Karpas-422 (cell line): Measurements from ENCODE around the gene UBE2J1. TPM values are rescaled to one million over a fixed set of nuclear protein-coding genes. Genes with fewer than 3 reads are reported as not detected.
A peak's percentile ranks its signal among the peaks of the same experiment; 100 is the strongest.

Source experiments
- DNase-seq: peaks from one replicate; pipeline ENCODE4 v3.0.0-alpha.2; 2015
- H2AFZ ChIP-seq: fragments of 200-600 bp; sonication (generic); 2 replicates; pipeline ENCODE4 v1.6.1; 2014; ENCODE audit warnings: antibody characterized with exemption, low read length, mixed read lengths
- H3K27ac ChIP-seq: fragments of 200-600 bp; sonication (generic); 2 replicates; pipeline ENCODE4 v1.5.1; 2014; ENCODE audit warnings: mild to moderate bottlenecking, low read length, moderate library complexity
- H3K27me3 ChIP-seq: fragments of 200-600 bp; sonication (generic); 2 replicates; pipeline ENCODE4 v1.6.1; 2014; ENCODE audit warnings: low read length, mixed read lengths
- H3K36me3 ChIP-seq: fragments of 200-600 bp; sonication (generic); 2 replicates; pipeline ENCODE4 v1.6.1; 2014; ENCODE audit warnings: low read length, mixed read lengths; ENCODE audit not compliant: insufficient read depth
- H3K4me1 ChIP-seq: fragments of 200-600 bp; sonication (generic); 2 replicates; pipeline ENCODE4 v1.6.1; 2014; ENCODE audit warnings: mild to moderate bottlenecking, low read length, mixed read lengths
- H3K4me2 ChIP-seq: fragments of 200-600 bp; sonication (generic); 2 replicates; pipeline ENCODE4 v1.6.1; 2014; ENCODE audit warnings: low read length, low read depth, mild to moderate bottlenecking; ENCODE audit not compliant: poor library complexity, severe bottlenecking
- H3K4me3 ChIP-seq: fragments of 200-600 bp; sonication (generic); 2 replicates; pipeline ENCODE4 v1.5.1; 2014; ENCODE audit warnings: mild to moderate bottlenecking, antibody characterized with exemption, low read length, mixed read lengths
- H3K79me2 ChIP-seq: fragments of 200-600 bp; sonication (generic); 2 replicates; pipeline ENCODE4 v1.6.1; 2014; ENCODE audit warnings: mild to moderate bottlenecking, low read length, mixed read lengths
- H3K9ac ChIP-seq: fragments of 200-600 bp; sonication (generic); 2 replicates; pipeline ENCODE4 v1.6.0; 2014; ENCODE audit warnings: low read length
- H3K9me2 ChIP-seq: fragments of 200-600 bp; sonication (generic), shearing (Covaris generic); replicated peaks from 2 replicates; pipeline ENCODE4 v1.6.0; 2014; ENCODE audit warnings: mild to moderate bottlenecking, low read length, moderate library complexity; ENCODE audit not compliant: insufficient read depth
- H3K9me3 ChIP-seq: fragments of 300-700, 200-600 bp; sonication (generic); 2 replicates; pipeline ENCODE4 v1.6.1; 2014; ENCODE audit warnings: low read length, mixed read lengths
- H4K20me1 ChIP-seq: fragments of 200-600 bp; sonication (generic); 2 replicates; pipeline ENCODE4 v1.6.1; 2014; ENCODE audit warnings: mild to moderate bottlenecking, antibody characterized with exemption, low read length, low read depth; ENCODE audit not compliant: insufficient read depth
- total RNA-seq: library from RNA; depleted of rRNA; stranded (reverse); fragments of >200 nt; shearing (Covaris generic); gene quantifications from 2 replicates; pipeline ENCODE4 v1.2.3, GENCODE V29; 2014; ENCODE audit warnings: low replicate concordance

The UBE2J1 gene
- total RNA-seq, 1 experiment from 2014 or later, result 48.0 TPM

DNA sequence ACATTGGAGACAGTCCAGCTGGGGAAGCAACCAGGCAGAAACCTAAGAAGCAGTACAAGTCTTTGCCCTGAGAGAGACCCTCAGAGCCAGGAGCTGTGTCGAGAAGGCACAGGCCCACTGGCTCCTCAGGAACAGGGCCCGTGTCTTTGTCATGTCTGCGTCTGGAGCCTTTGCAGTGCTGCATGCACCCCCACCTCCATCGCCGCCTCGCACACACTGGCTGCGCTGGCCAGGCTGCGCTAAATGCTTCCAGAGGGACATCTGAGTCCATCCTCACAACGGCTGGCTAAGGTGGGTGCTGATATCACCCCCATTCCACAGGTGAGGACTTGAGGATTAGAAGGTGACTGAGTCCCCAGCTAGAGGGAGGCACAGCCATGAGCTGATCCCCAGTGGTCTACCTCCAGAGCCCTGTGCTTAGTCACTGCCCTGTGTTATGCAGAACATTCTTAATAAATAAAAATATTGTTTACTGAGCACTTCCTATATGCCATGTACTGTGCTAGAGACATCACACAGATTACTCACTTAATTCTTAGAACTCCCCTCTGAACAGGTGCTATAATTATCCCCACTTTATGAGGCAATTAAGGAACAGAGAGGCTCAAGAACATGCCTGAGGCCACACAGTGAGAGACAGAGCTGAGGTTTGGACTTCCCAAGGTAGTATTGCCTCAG is 65.0 kb downstream of the UBE2J1 start:
- Histone ChIP-seq H3K9me3 (no peaks in the 10 kb centered on the region), H3K9ac (no peak overlapping the region)
- no peak for DNase-seq

DNA sequence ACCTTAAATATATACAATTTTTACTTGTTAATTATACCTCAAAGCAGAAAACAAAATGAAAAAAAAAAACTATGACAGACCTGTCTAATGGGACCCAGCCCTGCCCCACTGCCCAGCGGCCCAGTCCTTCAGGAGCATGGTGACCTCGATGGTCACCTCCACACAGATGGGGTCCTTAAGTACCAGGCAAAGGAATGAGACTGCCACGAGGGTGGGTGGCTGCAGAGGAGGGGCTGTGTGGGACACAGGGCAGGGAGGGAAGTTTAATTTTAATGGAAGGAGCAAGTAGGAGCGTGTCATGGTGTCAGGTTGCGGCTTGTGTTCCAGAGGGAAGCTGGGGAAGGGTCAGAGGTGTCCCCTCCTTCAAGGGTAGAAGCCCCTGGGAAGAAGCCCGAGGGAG is 66.0 kb downstream of the UBE2J1 start:
- DNase-seq, result no peak
- H2AFZ ChIP-seq, result no peak overlapping the region
- no peak overlapping the region for H3K9ac ChIP-seq
- no peak overlapping the region for H3K4me3 ChIP-seq
- no peaks in the 10 kb centered on the region for H4K20me1 ChIP-seq
- H3K9me2 ChIP-seq, result no peaks in the 10 kb centered on the region
- H3K27ac ChIP-seq, result no peak overlapping the region
- H3K9me3 ChIP-seq, result no peaks in the 10 kb centered on the region
- H3K4me2 ChIP-seq, result no peak overlapping the region
- H3K27me3 ChIP-seq, result no peaks in the 10 kb centered on the region
- H3K4me1 ChIP-seq, result 0 out of 2 replicates have a peak, but pooled peaks cover 4% of the 10 kb centered on the region
- no peaks in the 10 kb centered on the region for H3K36me3 ChIP-seq
- no peaks in the 10 kb centered on the region for H3K79me2 ChIP-seq

More for the DNA sequence above, 65.0 kb downstream of the UBE2J1 start:
- Histone ChIP-seq H3K4me3 (no peak overlapping the region), H3K27ac (no peak overlapping the region), H3K4me2 (no peak overlapping the region), H4K20me1 (no peaks in the 10 kb centered on the region), H2AFZ (no peak overlapping the region), H3K79me2 (no peaks in the 10 kb centered on the region), H3K9me2 (no peaks in the 10 kb centered on the region), H3K36me3 (no peaks in the 10 kb centered on the region), H3K4me1 (no peaks in the 10 kb centered on the region), H3K27me3 (no peaks in the 10 kb centered on the region)

DNA sequence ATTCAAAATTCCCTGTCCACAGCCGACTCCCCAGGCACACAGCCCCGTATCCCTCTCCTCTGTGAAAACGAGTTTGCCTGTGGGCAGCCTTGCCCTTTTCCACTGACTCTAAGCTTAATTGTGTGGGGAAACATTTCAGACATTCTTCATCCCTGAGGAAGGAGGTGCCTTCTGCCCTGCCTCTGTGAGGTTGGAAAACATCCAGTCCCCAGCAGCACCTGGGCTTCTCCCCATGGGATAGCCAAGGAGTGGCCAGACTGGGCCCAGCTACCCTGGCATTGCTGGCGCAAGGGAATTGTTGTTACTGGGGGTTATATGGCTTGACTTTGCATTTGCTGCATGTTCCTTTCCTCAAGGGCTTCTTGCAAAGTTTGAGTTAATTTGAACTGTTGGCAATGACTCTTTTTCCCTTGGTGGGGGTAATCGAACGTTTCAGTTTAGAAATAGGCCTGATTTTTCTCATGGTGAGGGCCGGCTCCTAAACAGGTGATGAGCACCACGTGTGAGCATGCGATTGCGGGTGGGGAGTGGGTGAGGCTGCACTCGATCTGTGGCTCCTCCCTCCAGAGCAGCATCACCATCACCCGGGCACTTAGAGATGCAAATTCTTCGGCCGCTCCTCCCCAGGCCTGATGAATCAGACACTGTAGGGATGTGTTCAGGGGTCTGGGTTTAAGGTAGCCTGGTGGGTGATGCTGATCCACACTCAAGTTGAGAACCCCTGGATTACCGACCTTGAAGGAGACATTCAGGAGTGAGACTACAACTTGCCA is 67.4 kb downstream of the UBE2J1 start:
- no peak for DNase-seq
- Histone ChIP-seq H3K27me3 (no peaks in the 10 kb centered on the region), H3K27ac (no peak overlapping the region)

DNA sequence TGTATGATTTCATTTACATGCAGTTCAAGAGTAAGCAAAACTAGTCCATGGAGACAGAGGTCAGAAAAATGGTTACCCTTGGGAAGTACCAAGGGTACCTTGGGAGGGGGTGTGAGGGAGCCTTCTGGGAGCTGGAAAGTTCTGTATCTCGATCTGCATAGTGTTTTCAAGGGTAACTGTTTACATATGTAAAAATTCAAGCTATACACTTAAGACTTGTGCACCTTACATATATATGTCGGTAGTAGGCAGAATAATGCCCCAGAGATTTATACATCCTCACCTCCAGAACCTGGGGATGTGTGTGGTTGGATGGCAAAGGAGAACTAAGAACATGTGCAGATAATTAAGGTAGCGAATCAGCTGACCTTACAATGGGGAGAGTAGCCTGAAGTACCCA is 68.4 kb downstream of the UBE2J1 start:
- no peak for DNase-seq
- Histone ChIP-seq H3K4me1 (0 out of 2 replicates have a peak, but pooled peaks cover 4% of the 10 kb centered on the region), H3K79me2 (no peaks in the 10 kb centered on the region), H3K36me3 (no peaks in the 10 kb centered on the region), H3K9me2 (no peaks in the 10 kb centered on the region), H4K20me1 (no peaks in the 10 kb centered on the region), H2AFZ (no peak overlapping the region), H3K9ac (no peak overlapping the region), H3K27me3 (no peaks in the 10 kb centered on the region), H3K4me3 (no peak overlapping the region), H3K4me2 (no peak overlapping the region), H3K27ac (no peak overlapping the region), H3K9me3 (no peaks in the 10 kb centered on the region)

More for the DNA sequence above, 67.4 kb downstream of the UBE2J1 start:
- Histone ChIP-seq H3K4me1 (0 out of 2 replicates have a peak, but pooled peaks cover 4% of the 10 kb centered on the region), H3K4me2 (no peak overlapping the region), H3K9ac (no peak overlapping the region), H2AFZ (no peak overlapping the region), H3K79me2 (no peaks in the 10 kb centered on the region), H3K9me3 (no peaks in the 10 kb centered on the region), H3K36me3 (no peaks in the 10 kb centered on the region), H4K20me1 (no peaks in the 10 kb centered on the region), H3K4me3 (no peak overlapping the region), H3K9me2 (no peaks in the 10 kb centered on the region)

DNA sequence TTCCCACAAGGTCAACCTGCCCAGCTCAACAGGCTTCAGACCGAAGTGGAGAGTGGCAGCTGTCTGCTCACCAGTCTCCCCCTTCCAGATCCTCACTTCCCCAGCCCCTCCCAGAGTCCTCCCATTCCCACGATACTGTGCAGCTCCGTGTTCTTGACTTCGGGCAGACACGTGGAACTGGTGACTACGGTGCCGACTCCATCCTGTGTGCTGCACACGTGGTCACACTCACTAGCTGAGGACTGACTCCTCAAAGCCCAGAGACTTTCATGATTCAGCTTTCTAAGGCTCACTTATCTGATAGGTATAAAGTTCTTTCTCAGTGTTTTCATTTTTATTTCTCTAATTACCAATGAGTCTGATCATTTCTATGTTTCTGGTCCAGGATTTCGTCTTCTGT is 69.8 kb downstream of the UBE2J1 start:
- H3K79me2 ChIP-seq, result no peaks in the 10 kb centered on the region
- H3K4me3 ChIP-seq, result no peak overlapping the region
- H3K36me3 ChIP-seq, result no peaks in the 10 kb centered on the region
- 0 out of 2 replicates have a peak, but pooled peaks cover 4% of the 10 kb centered on the region for H3K4me1 ChIP-seq
- H3K9me3 ChIP-seq, result no peaks in the 10 kb centered on the region
- H4K20me1 ChIP-seq, result no peaks in the 10 kb centered on the region
- no peak overlapping the region for H3K9ac ChIP-seq
- H3K4me2 ChIP-seq, result no peak overlapping the region
- no peak overlapping the region for H2AFZ ChIP-seq
- DNase-seq, result no peak
- no peaks in the 10 kb centered on the region for H3K27me3 ChIP-seq
- no peak overlapping the region for H3K27ac ChIP-seq
- H3K9me2 ChIP-seq, result no peaks in the 10 kb centered on the region

DNA sequence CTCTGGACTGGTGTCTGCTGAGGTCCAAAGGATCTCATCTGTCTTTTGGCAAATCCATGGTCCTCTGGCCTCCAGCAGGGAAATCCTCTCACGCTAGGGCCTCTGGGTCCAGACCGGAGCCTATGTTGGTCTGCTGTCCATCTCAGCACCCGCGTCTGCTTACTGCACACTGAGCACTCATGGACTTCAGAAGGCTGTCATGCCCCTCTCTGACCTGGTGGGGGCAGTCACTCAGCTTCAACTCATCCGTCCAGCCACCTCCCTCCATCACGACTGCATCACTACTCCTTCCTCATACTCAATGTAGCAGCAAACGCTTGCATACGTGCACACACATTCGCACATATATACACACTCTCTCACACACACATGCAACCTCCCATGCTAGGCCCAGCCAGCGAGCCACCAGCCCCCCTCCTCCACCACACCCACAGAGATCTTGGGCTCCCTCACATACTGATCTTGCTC is 70.7 kb downstream of the UBE2J1 start:
- Histone ChIP-seq H2AFZ (peak overlapping the region; percentile 63; the same call in 1 of the 2 replicates), H3K4me1 (0 out of 2 replicates have a peak, but pooled peaks cover 4% of the 10 kb centered on the region), H3K36me3 (no peaks in the 10 kb centered on the region), H3K9me2 (no peaks in the 10 kb centered on the region), H4K20me1 (no peaks in the 10 kb centered on the region), H3K79me2 (no peaks in the 10 kb centered on the region), H3K4me3 (no peak overlapping the region), H3K9ac (no peak overlapping the region), H3K27ac (no peak overlapping the region), H3K9me3 (no peaks in the 10 kb centered on the region), H3K27me3 (no peaks in the 10 kb centered on the region), H3K4me2 (peak overlapping the region; percentile 24)
- DNase-seq, result peak; percentile 89

DNA sequence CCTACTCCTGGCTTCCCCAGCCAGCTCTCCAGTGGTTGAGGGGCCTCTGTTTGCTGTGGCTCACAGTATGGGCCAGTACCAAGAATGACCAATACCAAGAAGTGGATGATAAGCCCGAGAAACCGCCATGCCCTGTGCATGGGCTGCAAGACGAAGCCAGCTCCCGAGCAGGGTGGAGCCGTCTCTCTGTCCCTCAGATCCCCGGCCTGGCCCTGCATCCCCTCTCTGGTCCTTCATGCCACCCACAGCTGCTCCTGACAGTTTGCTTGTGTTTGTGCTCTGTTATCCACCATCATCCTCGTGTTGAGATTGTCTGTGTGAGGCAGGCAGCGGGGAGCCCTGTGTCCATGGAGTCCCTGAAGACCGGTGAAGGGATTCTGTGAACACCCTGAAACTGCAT is 73.6 kb downstream of the UBE2J1 start:
- Histone ChIP-seq H3K9me2 (no peaks in the 10 kb centered on the region), H3K79me2 (no peaks in the 10 kb centered on the region), H3K9me3 (no peaks in the 10 kb centered on the region), H3K27me3 (no peaks in the 10 kb centered on the region), H3K9ac (no peak overlapping the region), H3K27ac (no peak overlapping the region), H4K20me1 (no peaks in the 10 kb centered on the region), H3K4me3 (no peak overlapping the region), H3K4me1 (0 out of 2 replicates have a peak, but pooled peaks cover 4% of the 10 kb centered on the region), H2AFZ (no peak overlapping the region), H3K36me3 (no peaks in the 10 kb centered on the region), H3K4me2 (no peak overlapping the region)
- DNase-seq, result no peak
